Measurements from ENCODE around the gene ING4.
A peak's percentile ranks its signal among the peaks of the same experiment; 100 is the strongest.

The ING4 gene

DNA sequence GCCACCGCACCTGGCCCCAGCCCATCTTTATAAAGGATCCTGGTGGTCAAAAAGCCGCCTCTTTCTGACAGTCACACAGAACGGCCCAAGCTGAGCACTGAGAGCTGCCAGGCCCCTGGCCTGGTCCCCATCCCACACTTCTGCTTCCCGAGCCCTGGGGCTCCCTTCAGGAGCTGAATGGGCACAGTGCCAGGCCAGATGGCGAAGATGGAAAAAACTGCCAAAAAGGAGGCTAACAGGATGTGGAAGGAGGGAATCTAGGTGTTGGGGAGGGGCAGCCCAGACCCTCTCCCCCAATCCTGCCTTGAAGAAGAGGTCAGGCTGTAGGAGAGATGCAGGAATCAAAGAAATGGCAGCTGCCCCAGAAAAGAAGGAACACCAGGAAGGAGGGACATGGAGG, 32.2 kb downstream of the ING4 start:
- no peak overlapping the region for H3K27ac ChIP-seq (ENCODE audit: insufficient read depth in 1 of 2, low read depth in 1 of 2, low read length in 2 of 2, poor library complexity in 1 of 2, severe bottlenecking in 2 of 2)
- no peak overlapping the region for H3K4me3 ChIP-seq (ENCODE audit: control insufficient read depth in 1 of 7, extremely low read depth in 1 of 7, insufficient read depth in 4 of 7, low read depth in 2 of 7, low read length in 6 of 7)
- no peaks in the 10 kb centered on the region for H3K27me3 ChIP-seq (replicated peaks in 2 of 5; ENCODE audit: control insufficient read depth in 4 of 5, insufficient read depth in 5 of 5, low read length in 4 of 5)
- H3K9me3 ChIP-seq (ENCODE audit: control extremely low read depth in 1 of 5, control insufficient read depth in 4 of 5, insufficient read depth in 2 of 5, low read depth in 1 of 5, low read length in 4 of 5) = no peaks in the 10 kb centered on the region
- H3K4me1 ChIP-seq (ENCODE audit: control extremely low read depth in 1 of 4, control insufficient read depth in 4 of 4, insufficient read depth in 4 of 4, low read length in 3 of 4) = peaks cover 7 to 37% (median 32%) of the 10 kb centered on the region in 4 experiments
- DNase-seq = no peak
- ChIA-PET CTCF (interaction anchor here (0.7 to 4.5 kb wide), 3 partner anchors 9 to 195 kb away, joined by 3 to 51 read pairs (median 4); no protein-coding TSS in a partner anchor), POLR2A (interaction anchor here (0.6 kb wide), 1 partner anchor 890 kb away, joined by 4 read pairs; no protein-coding TSS in a partner anchor)
- no peaks in the 10 kb centered on the region for H3K36me3 ChIP-seq (ENCODE audit: control insufficient read depth in 4 of 4, insufficient read depth in 4 of 4, low read length in 3 of 4)
- WGBS (ENCODE audit: insufficient coverage) = 76% methylated on average over 2 of the region's 5 CpGs

GRCh38 chr12:6627616-6628015, 35.3 kb downstream of the ING4 start:
- Histone ChIP-seq H3K27ac (ENCODE audit: insufficient read depth in 1 of 2, low read depth in 1 of 2, low read length in 2 of 2, poor library complexity in 1 of 2, severe bottlenecking in 2 of 2) (no peak overlapping the region), H3K27me3 (replicated peaks in 2 of 5; ENCODE audit: control insufficient read depth in 4 of 5, insufficient read depth in 5 of 5, low read length in 4 of 5) (no peaks in the 10 kb centered on the region), H3K36me3 (ENCODE audit: control insufficient read depth in 4 of 4, insufficient read depth in 4 of 4, low read length in 3 of 4) (no peaks in the 10 kb centered on the region), H3K4me1 (ENCODE audit: control extremely low read depth in 1 of 4, control insufficient read depth in 4 of 4, insufficient read depth in 4 of 4, low read length in 3 of 4) (peaks cover 7 to 28% (median 21%) of the 10 kb centered on the region in 4 experiments), H3K4me3 (ENCODE audit: control insufficient read depth in 1 of 7, extremely low read depth in 1 of 7, insufficient read depth in 4 of 7, low read depth in 2 of 7, low read length in 6 of 7) (peak overlapping the region in 1 of 7 experiments; percentile 16), H3K9me3 (ENCODE audit: control extremely low read depth in 1 of 5, control insufficient read depth in 4 of 5, insufficient read depth in 2 of 5, low read depth in 1 of 5, low read length in 4 of 5) (no peaks in the 10 kb centered on the region)
- POLR2A ChIA-PET = no interaction called here
- WGBS (ENCODE audit: insufficient coverage) = 58% methylated on average over 2 of the region's 7 CpGs
- CTCF ChIA-PET = interaction anchor here (1.0 to 1.1 kb wide), 3 partner anchors 8 to 61 kb away, joined by 3 to 4 read pairs (median 3); no protein-coding TSS in a partner anchor
- DNase-seq = peak in 1 of 3 donors; percentile 65

- Histone ChIP-seq H3K27me3 (replicated peaks in 2 of 5; ENCODE audit: control insufficient read depth in 4 of 5, insufficient read depth in 5 of 5, low read length in 4 of 5) (no peaks in the 10 kb centered on the region), H3K9me3 (ENCODE audit: control extremely low read depth in 1 of 5, control insufficient read depth in 4 of 5, insufficient read depth in 2 of 5, low read depth in 1 of 5, low read length in 4 of 5) (no peaks in the 10 kb centered on the region), H3K4me3 (ENCODE audit: control insufficient read depth in 1 of 7, extremely low read depth in 1 of 7, insufficient read depth in 4 of 7, low read depth in 2 of 7, low read length in 6 of 7) (no peak overlapping the region), H3K36me3 (ENCODE audit: control insufficient read depth in 4 of 4, insufficient read depth in 4 of 4, low read length in 3 of 4) (no peaks in the 10 kb centered on the region), H3K27ac (ENCODE audit: insufficient read depth in 1 of 2, low read depth in 1 of 2, low read length in 2 of 2, poor library complexity in 1 of 2, severe bottlenecking in 2 of 2) (no peak overlapping the region), H3K4me1 (ENCODE audit: control extremely low read depth in 1 of 4, control insufficient read depth in 4 of 4, insufficient read depth in 4 of 4, low read length in 3 of 4) (peaks cover 4 to 20% (median 13%) of the 10 kb centered on the region in 4 experiments)
- CTCF ChIA-PET = no interaction called here
- POLR2A ChIA-PET = no interaction called here
- DNase-seq = no peak
- WGBS (ENCODE audit: insufficient coverage) = 98% methylated on average over 8 of the region's 8 CpGs
These were observed 36.1 kb downstream of the ING4 start for GRCh38 chr12:6626654-6627283.

- WGBS (ENCODE audit: insufficient coverage) = 91% methylated on average over 28 of the region's 29 CpGs
- no peak for DNase-seq
- Histone ChIP-seq H3K36me3 (ENCODE audit: control insufficient read depth in 4 of 4, insufficient read depth in 4 of 4, low read length in 3 of 4) (no peaks in the 10 kb centered on the region), H3K4me3 (ENCODE audit: control insufficient read depth in 1 of 7, extremely low read depth in 1 of 7, insufficient read depth in 4 of 7, low read depth in 2 of 7, low read length in 6 of 7) (peak overlapping the region in 3 of 7 experiments; percentile 14 to 54 (median 48)), H3K9me3 (ENCODE audit: control extremely low read depth in 1 of 5, control insufficient read depth in 4 of 5, insufficient read depth in 2 of 5, low read depth in 1 of 5, low read length in 4 of 5) (no peaks in the 10 kb centered on the region), H3K27me3 (replicated peaks in 2 of 5; ENCODE audit: control insufficient read depth in 4 of 5, insufficient read depth in 5 of 5, low read length in 4 of 5) (no peaks in the 10 kb centered on the region), H3K4me1 (ENCODE audit: control extremely low read depth in 1 of 4, control insufficient read depth in 4 of 4, insufficient read depth in 4 of 4, low read length in 3 of 4) (peaks cover 4 to 31% (median 25%) of the 10 kb centered on the region in 4 experiments), H3K27ac (ENCODE audit: insufficient read depth in 1 of 2, low read depth in 1 of 2, low read length in 2 of 2, poor library complexity in 1 of 2, severe bottlenecking in 2 of 2) (no peak overlapping the region)
- CTCF ChIA-PET = interaction anchor here (0.7 to 7.8 kb wide), 29 partner anchors 8 to 213 kb away, joined by 3 to 69 read pairs (median 4); partner anchors contain the start of genes ACRBP, LPAR5, MLF2 and ZNF384
- POLR2A ChIA-PET = interaction anchor here (0.5 to 1.0 kb wide), 6 partner anchors 8 to 69 kb away, joined by 3 read pairs; no protein-coding TSS in a partner anchor
These were observed 42.0 kb downstream of the ING4 start for GRCh38 chr12:6620885-6621274.

DNA sequence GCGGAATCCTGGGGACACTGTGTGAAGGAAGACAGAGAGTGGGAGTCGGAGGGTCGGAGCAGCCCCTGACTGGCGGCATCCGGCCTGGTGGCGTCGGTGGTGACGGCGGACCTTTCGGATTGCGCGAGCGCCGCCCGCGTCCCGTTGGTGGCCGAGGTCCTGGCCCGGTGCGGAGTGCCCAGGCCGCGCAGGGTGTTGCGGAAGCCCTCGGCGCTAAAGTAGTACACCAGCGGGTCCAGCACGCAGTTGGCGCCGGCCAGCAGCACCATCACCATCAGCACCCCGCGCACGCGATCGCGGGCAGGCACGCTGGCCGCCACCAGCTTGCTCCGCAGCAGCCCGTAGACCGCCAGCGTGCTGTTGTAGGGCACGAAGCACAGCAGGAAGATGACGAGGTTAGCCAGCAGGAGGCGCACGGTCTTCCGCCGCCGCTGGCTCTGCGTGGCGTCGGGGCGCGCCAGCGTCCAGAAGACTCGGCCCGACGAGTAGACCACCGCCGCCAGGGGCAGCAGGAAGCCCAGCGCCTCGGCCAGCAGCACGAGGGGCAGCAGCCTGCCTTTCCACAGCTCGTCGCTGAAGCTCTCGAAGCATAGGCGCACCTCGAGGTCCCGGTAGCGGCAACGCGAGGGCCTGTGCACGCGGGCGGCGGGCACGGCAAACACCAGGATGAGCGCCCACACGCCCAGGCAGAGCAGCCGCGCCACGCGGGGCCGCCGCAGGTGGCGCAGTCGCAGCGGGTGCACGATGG, 42.6 kb downstream of the ING4 start:
- Histone ChIP-seq H3K27ac (ENCODE audit: insufficient read depth in 1 of 2, low read depth in 1 of 2, low read length in 2 of 2, poor library complexity in 1 of 2, severe bottlenecking in 2 of 2) (no peak overlapping the region), H3K4me3 (ENCODE audit: control insufficient read depth in 1 of 7, extremely low read depth in 1 of 7, insufficient read depth in 4 of 7, low read depth in 2 of 7, low read length in 6 of 7) (peak overlapping the region in 3 of 7 experiments; percentile 14 to 54 (median 48)), H3K9me3 (ENCODE audit: control extremely low read depth in 1 of 5, control insufficient read depth in 4 of 5, insufficient read depth in 2 of 5, low read depth in 1 of 5, low read length in 4 of 5) (no peaks in the 10 kb centered on the region), H3K36me3 (ENCODE audit: control insufficient read depth in 4 of 4, insufficient read depth in 4 of 4, low read length in 3 of 4) (no peaks in the 10 kb centered on the region), H3K4me1 (ENCODE audit: control extremely low read depth in 1 of 4, control insufficient read depth in 4 of 4, insufficient read depth in 4 of 4, low read length in 3 of 4) (peaks cover 4 to 34% (median 30%) of the 10 kb centered on the region in 4 experiments), H3K27me3 (replicated peaks in 2 of 5; ENCODE audit: control insufficient read depth in 4 of 5, insufficient read depth in 5 of 5, low read length in 4 of 5) (no peaks in the 10 kb centered on the region)
- POLR2A ChIA-PET = interaction anchor here (0.5 to 0.6 kb wide), 2 partner anchors 41 to 43 kb away, joined by 3 read pairs; no protein-coding TSS in a partner anchor
- CTCF ChIA-PET = interaction anchor here (0.6 to 7.8 kb wide), 33 partner anchors 8 to 213 kb away, joined by 3 to 69 read pairs (median 4); partner anchors contain the start of genes ACRBP, LPAR5, MLF2 and ZNF384
- WGBS (ENCODE audit: insufficient coverage) = 48% methylated on average over 84 of the region's 88 CpGs
- peak; percentile 75 to 82 (median 80) for DNase-seq

GRCh38 chr12:6618483-6619225, 44.3 kb downstream of the ING4 start:
- Histone ChIP-seq H3K9me3 (ENCODE audit: control extremely low read depth in 1 of 5, control insufficient read depth in 4 of 5, insufficient read depth in 2 of 5, low read depth in 1 of 5, low read length in 4 of 5) (no peaks in the 10 kb centered on the region), H3K36me3 (ENCODE audit: control insufficient read depth in 4 of 4, insufficient read depth in 4 of 4, low read length in 3 of 4) (no peaks in the 10 kb centered on the region), H3K27ac (ENCODE audit: insufficient read depth in 1 of 2, low read depth in 1 of 2, low read length in 2 of 2, poor library complexity in 1 of 2, severe bottlenecking in 2 of 2) (no peak overlapping the region), H3K4me3 (ENCODE audit: control insufficient read depth in 1 of 7, extremely low read depth in 1 of 7, insufficient read depth in 4 of 7, low read depth in 2 of 7, low read length in 6 of 7) (no peak overlapping the region), H3K27me3 (replicated peaks in 2 of 5; ENCODE audit: control insufficient read depth in 4 of 5, insufficient read depth in 5 of 5, low read length in 4 of 5) (no peaks in the 10 kb centered on the region), H3K4me1 (ENCODE audit: control extremely low read depth in 1 of 4, control insufficient read depth in 4 of 4, insufficient read depth in 4 of 4, low read length in 3 of 4) (peaks cover 4 to 41% (median 38%) of the 10 kb centered on the region in 4 experiments)
- WGBS (ENCODE audit: insufficient coverage) = 0% methylated on average over 1 of the region's 5 CpGs
- no peak for DNase-seq
- ChIA-PET CTCF (interaction anchor here (0.6 to 7.8 kb wide), 23 partner anchors 9 to 203 kb away, joined by 3 to 69 read pairs (median 3); partner anchors contain the start of genes ACRBP, CD4, GPR162 and LPAR5), POLR2A (interaction anchor here (0.7 kb wide), 1 partner anchor 25 kb away, joined by 3 read pairs; no protein-coding TSS in a partner anchor)

Measured in common myeloid progenitor, CD34-positive (primary cell).